Measurements from ENCODE around the gene FNDC3B.
A peak's percentile ranks its signal among the peaks of the same experiment; 100 is the strongest.

FNDC3B gene

GRCh38 chr3:172154768-172155664, 115.6 kb downstream of the FNDC3B start:
- DNase-seq: no peak

- no peak for DNase-seq
Observed at GRCh38 chr3:172155897-172156585, 116.7 kb downstream of the FNDC3B start.

- DNase-seq: no peak
Observed at GRCh38 chr3:172156586-172156955, 117.2 kb downstream of the FNDC3B start.

- DNase-seq: no peak
Observed at GRCh38 chr3:172157564-172158258, 118.3 kb downstream of the FNDC3B start.

GRCh38 chr3:172158741-172159140, 119.4 kb downstream of the FNDC3B start:
- no peak for DNase-seq

GRCh38 chr3:172159376-172159775, 120.0 kb downstream of the FNDC3B start:
- DNase-seq: no peak

GRCh38 chr3:172159962-172160538, 120.7 kb downstream of the FNDC3B start:
- no peak for DNase-seq

- no peak for DNase-seq
Observed at GRCh38 chr3:172161133-172161789, 121.9 kb downstream of the FNDC3B start.

GRCh38 chr3:172161959-172162358, 122.6 kb downstream of the FNDC3B start:
- DNase-seq: no peak

- DNase-seq: no peak
Observed at GRCh38 chr3:172163320-172163719, 123.9 kb downstream of the FNDC3B start.

GRCh38 chr3:172164620-172165362, 125.4 kb downstream of the FNDC3B start:
- no peak for DNase-seq

GRCh38 chr3:172166261-172166660, 126.9 kb downstream of the FNDC3B start:
- DNase-seq: no peak

GRCh38 chr3:172166890-172167289, 127.5 kb downstream of the FNDC3B start:
- no peak for DNase-seq

GRCh38 chr3:172167892-172168648, 128.7 kb downstream of the FNDC3B start:
- DNase-seq: no peak

- no peak for DNase-seq
Observed at GRCh38 chr3:172170073-172170709, 130.8 kb downstream of the FNDC3B start.

- DNase-seq: no peak
Observed at GRCh38 chr3:172170841-172171240, 131.5 kb downstream of the FNDC3B start.

GRCh38 chr3:172171396-172172075, 132.2 kb downstream of the FNDC3B start:
- DNase-seq: no peak

- DNase-seq: peak; percentile 16
Observed at GRCh38 chr3:172173316-172174254, 134.2 kb downstream of the FNDC3B start.
